GM18505 (cell line): ENCODE results near the gene ID3.

Experiments used
- ATAC-seq: cut with Tn5 transposase; IDR thresholded peaks from one replicate; pipeline ENCODE4 v1.9.1; 2021; ENCODE audit not compliant: unreplicated experiment
- POLR2A ChIP-seq: IDR thresholded peaks from 4 replicates; pipeline ENCODE4 v1.6.1; 2011; ENCODE audit warnings: borderline replicate concordance; ENCODE audit not compliant: insufficient read depth, insufficient read length; ENCODE audit errors: extremely low read depth

ID3 gene

GRCh38 chr1:23530087-23530746 is 29.1 kb downstream of the ID3 start:
- no peak for ATAC-seq
- no peak for TF ChIP-seq POLR2A

DNA sequence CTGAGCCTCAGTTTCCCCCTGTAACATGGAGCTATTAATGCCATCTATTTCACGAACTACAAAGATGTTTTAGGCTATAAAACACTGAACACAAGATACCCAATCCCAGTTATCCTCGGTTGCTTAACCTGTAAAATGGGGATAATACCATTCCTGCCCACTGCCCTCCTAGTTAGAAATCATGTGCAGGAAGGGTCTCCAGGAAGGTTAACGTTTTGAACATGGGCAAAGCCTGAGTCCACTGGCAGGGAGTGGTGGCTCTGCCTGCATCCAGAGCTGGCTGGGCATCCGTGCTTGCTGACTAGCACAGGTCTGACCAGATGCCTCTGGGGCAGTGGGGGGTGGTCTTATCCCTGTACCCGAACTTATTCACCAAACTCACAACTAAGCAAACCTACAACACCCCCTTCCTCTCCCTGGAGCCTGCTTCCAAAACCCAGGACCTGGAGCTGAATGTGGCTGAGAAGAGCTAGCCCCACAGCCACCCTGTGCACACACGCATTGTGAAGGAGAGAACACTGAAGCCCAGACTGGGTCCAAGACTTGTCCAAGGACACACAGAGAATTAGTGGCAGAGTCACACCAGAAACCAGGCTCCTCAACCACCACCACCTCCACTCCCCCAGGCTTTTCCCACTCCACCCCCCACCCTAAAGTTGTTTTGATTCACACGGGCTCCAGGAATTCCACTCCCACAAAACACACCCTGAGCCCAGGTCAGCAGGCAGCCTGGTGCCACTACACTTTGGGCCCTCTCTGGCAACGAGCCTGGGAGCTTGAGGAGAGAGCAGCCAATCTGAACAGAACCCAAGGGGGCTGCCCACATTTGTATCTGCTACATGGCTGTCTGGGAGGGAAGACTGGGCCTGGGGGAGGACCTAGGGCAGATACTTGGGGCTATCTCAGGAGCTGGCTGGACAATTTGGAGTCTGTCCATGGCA is 29.9 kb downstream of the ID3 start:
- no peak for TF ChIP-seq POLR2A
- no peak for ATAC-seq

GRCh38 chr1:23528250-23528978 is 30.9 kb downstream of the ID3 start:
- peak; percentile 37 for ATAC-seq
- TF ChIP-seq POLR2A: peak; percentile 43

- ATAC-seq: no peak
- no peak for TF ChIP-seq POLR2A
These were observed 31.4 kb downstream of the ID3 start for GRCh38 chr1:23527900-23528249.

DNA sequence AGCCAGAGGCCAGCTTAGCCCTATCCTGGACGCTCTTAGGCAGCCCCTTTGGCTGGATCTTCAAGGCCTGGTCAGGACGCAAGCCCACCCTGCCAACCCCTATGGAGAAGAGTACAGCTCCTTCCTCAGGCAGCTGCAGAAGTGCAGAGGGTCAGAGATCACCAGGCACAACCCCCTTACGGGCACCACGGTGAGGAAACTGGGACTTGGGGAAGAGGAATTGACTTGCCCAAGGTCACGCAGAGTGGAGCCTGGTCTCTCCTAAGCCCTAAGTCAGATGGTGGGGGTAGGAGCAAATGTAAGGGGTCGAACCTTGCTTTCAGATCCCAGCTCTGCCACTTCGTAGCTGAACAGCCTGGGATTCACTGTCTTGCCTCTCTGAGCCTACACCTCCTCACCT is 31.9 kb downstream of the ID3 start:
- ATAC-seq: no peak
- TF ChIP-seq POLR2A: no peak

- no peak for TF ChIP-seq POLR2A
- ATAC-seq: no peak
These were observed 32.8 kb downstream of the ID3 start for GRCh38 chr1:23526329-23527041.

GRCh38 chr1:23525558-23526250 is 33.6 kb downstream of the ID3 start:
- TF ChIP-seq POLR2A: no peak

GRCh38 chr1:23524716-23525401 is 34.4 kb downstream of the ID3 start:
- no peak for TF ChIP-seq POLR2A
- no peak for ATAC-seq

More at GRCh38 chr1:23525558-23526250, 33.6 kb downstream of the ID3 start:
- ATAC-seq: no peak

- TF ChIP-seq POLR2A: no peak
These were observed 35.1 kb downstream of the ID3 start for GRCh38 chr1:23524163-23524562.

DNA sequence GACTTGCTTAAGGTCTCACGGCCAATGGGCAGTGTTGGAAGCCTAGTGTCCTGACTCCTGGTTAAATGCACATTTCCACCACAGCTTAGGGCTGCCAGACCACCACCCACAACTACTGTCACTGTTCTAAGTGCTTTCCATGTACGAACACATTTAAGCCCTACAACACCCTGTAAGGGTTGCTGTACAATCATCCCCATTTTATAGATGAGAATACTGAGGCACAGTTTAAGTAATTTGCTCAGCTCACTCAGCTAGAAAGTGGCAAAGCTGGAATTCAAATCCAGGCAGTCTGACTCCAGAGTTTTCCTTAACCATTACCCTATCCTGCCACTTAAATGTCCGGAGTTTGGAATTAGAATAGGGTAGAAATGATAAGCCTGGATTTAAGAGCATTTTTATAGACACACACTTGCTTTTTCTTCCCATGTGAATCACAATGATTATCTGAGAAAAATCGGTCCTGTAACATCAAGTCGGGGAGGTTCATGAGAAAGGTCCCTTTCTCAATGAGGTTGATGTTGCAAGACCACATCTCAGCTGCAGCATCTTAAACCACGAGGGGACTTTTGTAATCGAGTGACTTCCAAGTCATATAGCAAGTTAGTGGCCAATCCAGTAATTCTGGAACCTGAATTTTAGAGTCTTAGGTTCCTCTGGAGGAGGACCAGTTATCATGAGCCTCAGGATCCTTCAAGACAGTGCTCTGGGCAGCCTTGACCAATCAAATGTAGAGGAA is 36.9 kb downstream of the ID3 start:
- ATAC-seq: no peak
- TF ChIP-seq POLR2A: no peak

More at GRCh38 chr1:23524163-23524562, 35.1 kb downstream of the ID3 start:
- no peak for ATAC-seq

- ATAC-seq: no peak
- TF ChIP-seq POLR2A: no peak
These were observed 37.7 kb downstream of the ID3 start for GRCh38 chr1:23521588-23521987.

DNA sequence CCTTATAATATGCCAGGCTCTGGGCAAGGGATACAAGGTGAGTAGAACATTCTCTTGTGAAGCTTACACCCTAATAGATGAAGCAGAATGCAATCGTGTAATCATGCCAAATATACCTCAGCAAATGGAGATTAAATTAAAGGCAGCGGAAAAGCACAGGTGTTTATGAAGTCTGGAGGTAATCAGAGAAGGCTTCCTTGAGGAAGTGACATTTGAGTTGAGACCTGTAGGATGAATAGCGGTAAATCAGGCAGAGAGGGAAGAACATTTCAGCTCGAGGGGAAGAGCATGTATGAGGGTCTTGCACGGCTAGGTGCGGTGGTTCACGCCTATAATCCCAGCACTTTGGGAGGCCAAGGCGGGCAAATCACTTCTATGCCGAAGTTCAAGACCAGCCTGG is 41.7 kb downstream of the ID3 start:
- no peak for ATAC-seq
- no peak for TF ChIP-seq POLR2A

- no peak for TF ChIP-seq POLR2A
- no peak for ATAC-seq
These were observed 43.4 kb downstream of the ID3 start for GRCh38 chr1:23515905-23516304.
